WTC11 (cell line): ENCODE data around the gene GGA1. TPM values are rescaled to one million over a fixed set of nuclear protein-coding genes. Genes with fewer than 3 reads are reported as not detected.
A peak's percentile ranks its signal among the peaks of the same experiment; 100 is the strongest.
"Not testable (repeated sequence)": the region's sequence is repeated elsewhere in the genome, so short reads cannot be mapped to it uniquely, and the experiment has no call there.

Source experiments
- ATAC-seq: fragments of 200-7000 bp; cut with Tn5 transposase; 2 replicates; pipeline ENCODE4 v1.10.0; 2021; ENCODE audit warnings: mild to moderate bottlenecking, moderate library complexity
- CTCF ChIA-PET: fragments of 300-600 bp; sonication (Branson Sonifier 250); formaldehyde crosslinking; loops from one replicate; lab custom pipeline; 2021; ENCODE audit warnings: antibody characterized with exemption; lab: Charles Lee
- POLR2A ChIA-PET: fragments of 350-600 bp; sonication (Branson Sonifier 250); formaldehyde crosslinking; loops from one replicate; lab custom pipeline; 2021; ENCODE audit warnings: antibody characterized with exemption; lab: Charles Lee
- DNase-seq: peaks from one replicate; pipeline ENCODE4 v3.0.0; 2021; ENCODE audit warnings: low spot score
- H3K27ac Mint-ChIP-seq: 2 replicates; pipeline ENCODE4 v1.8.0; 2021; ENCODE audit warnings: mixed read lengths
- H3K27me3 Mint-ChIP-seq: 2 replicates; pipeline ENCODE4 v1.8.0; 2021; ENCODE audit warnings: low read depth, mild to moderate bottlenecking, moderate library complexity, mixed read lengths
- H3K36me3 Mint-ChIP-seq: 2 replicates; pipeline ENCODE4 v1.8.0; 2021; ENCODE audit warnings: mixed read lengths
- H3K4me1 Mint-ChIP-seq: 2 replicates; pipeline ENCODE4 v1.8.0; 2022; ENCODE audit warnings: mixed read lengths
- H3K4me3 Mint-ChIP-seq: 2 replicates; pipeline ENCODE4 v1.8.0; 2021; ENCODE audit warnings: mild to moderate bottlenecking, moderate library complexity, mixed read lengths
- H3K9me3 Mint-ChIP-seq: 2 replicates; pipeline ENCODE4 v1.8.0; 2021; ENCODE audit warnings: mixed read lengths
- CREB1 ChIP-seq: sonication (generic); formaldehyde crosslinking; IDR thresholded peaks from 2 replicates; pipeline ENCODE4 v1.8.0; 2023; ENCODE audit warnings: mild to moderate bottlenecking, missing genetic modification reagents
- ETV6 ChIP-seq: sonication (generic); formaldehyde crosslinking; IDR thresholded peaks from 2 replicates; pipeline ENCODE4 v1.8.1; 2022; ENCODE audit warnings: mild to moderate bottlenecking, missing genetic modification reagents
- FOXP4 ChIP-seq: sonication (generic); formaldehyde crosslinking; IDR thresholded peaks from 2 replicates; pipeline ENCODE4 v1.8.0; 2022; ENCODE audit warnings: mild to moderate bottlenecking, missing genetic modification reagents
- GABPB1 ChIP-seq: sonication (generic); formaldehyde crosslinking; IDR thresholded peaks from 2 replicates; pipeline ENCODE4 v1.8.1; 2023; ENCODE audit warnings: mild to moderate bottlenecking, missing genetic modification reagents
- IRF2 ChIP-seq: sonication (generic); formaldehyde crosslinking; IDR thresholded peaks from 2 replicates; pipeline ENCODE4 v1.8.0; 2022; ENCODE audit warnings: low read depth, missing genetic modification reagents, borderline replicate concordance
- KAT7 ChIP-seq: sonication (generic); formaldehyde crosslinking; IDR thresholded peaks from 2 replicates; pipeline ENCODE4 v1.8.1; 2023; ENCODE audit warnings: missing genetic modification reagents, mild to moderate bottlenecking, borderline replicate concordance
- NFYB ChIP-seq: sonication (generic); formaldehyde crosslinking; conservative IDR thresholded peaks from 2 replicates; pipeline ENCODE4 v1.8.0; 2022; ENCODE audit warnings: low read depth, missing genetic modification reagents
- RELA ChIP-seq: sonication (generic); formaldehyde crosslinking; IDR thresholded peaks from 2 replicates; pipeline ENCODE4 v1.8.1; 2022; ENCODE audit warnings: missing genetic modification reagents, mild to moderate bottlenecking, borderline replicate concordance
- SOX15 ChIP-seq: fragments of 250-450 bp; sonication (Bioruptor Pico); IDR thresholded peaks from 2 replicates; pipeline ENCODE4 v1.9.0; 2021; ENCODE audit warnings: mild to moderate bottlenecking
- SP1 ChIP-seq: sonication (generic); formaldehyde crosslinking; conservative IDR thresholded peaks from 2 replicates; pipeline ENCODE4 v1.8.1; 2022; ENCODE audit warnings: missing genetic modification reagents
- TEAD4 ChIP-seq: sonication (generic); formaldehyde crosslinking; IDR thresholded peaks from 2 replicates; pipeline ENCODE4 v1.8.0; 2022; ENCODE audit warnings: mild to moderate bottlenecking, missing genetic modification reagents
- USF1 ChIP-seq: sonication (generic); formaldehyde crosslinking; IDR thresholded peaks from 2 replicates; pipeline ENCODE4 v1.8.0; 2022; ENCODE audit warnings: mild to moderate bottlenecking, missing genetic modification reagents
- total RNA-seq: library from RNA; stranded (reverse); gene quantifications from 3 replicates; pipeline ENCODE4 v1.2.3, GENCODE V29; 2021
- TF ChIP-seq, protein P1 (sequence below): sonication (generic); formaldehyde crosslinking; IDR thresholded peaks from 2 replicates; pipeline ENCODE4 v1.8.1; 2023; ENCODE audit warnings: mild to moderate bottlenecking, missing genetic modification reagents
- TF ChIP-seq, protein P2 (sequence below): sonication (generic); formaldehyde crosslinking; IDR thresholded peaks from 2 replicates; pipeline ENCODE4 v1.8.1; 2022; ENCODE audit warnings: mild to moderate bottlenecking, moderate library complexity, missing genetic modification reagents

GGA1 gene
- total RNA-seq, 1 experiment from 2014 or later, result 66.3 TPM

- H3K36me3 Mint-ChIP-seq, result no peaks in the 10 kb centered on the region
- no peaks in the 10 kb centered on the region for H3K9me3 Mint-ChIP-seq
- peak; percentile 3; the same call in 1 of the 2 replicates for ATAC-seq
- H3K27ac Mint-ChIP-seq, result peak overlapping the region; percentile 88
- POLR2A ChIA-PET, result interaction anchor here (0.6 kb wide), 1 partner anchor 130 kb away, joined by 3 read pairs; no protein-coding TSS in a partner anchor
- peak overlapping the region; percentile 48 for H3K4me3 Mint-ChIP-seq
- H3K27me3 Mint-ChIP-seq, result no peaks in the 10 kb centered on the region; the same call in 1 of the 2 replicates
- TF ChIP-seq GABPB1 (CRISPR knock-in tag) (no peak), RELA (CRISPR knock-in tag) (no peak), IRF2 (CRISPR knock-in tag) (no peak), TEAD4 (no peak), SOX15 (no peak), FOXP4 (CRISPR knock-in tag) (no peak), USF1 (CRISPR knock-in tag) (no peak), KAT7 (no peak)
- TF ChIP-seq, protein P1, sequence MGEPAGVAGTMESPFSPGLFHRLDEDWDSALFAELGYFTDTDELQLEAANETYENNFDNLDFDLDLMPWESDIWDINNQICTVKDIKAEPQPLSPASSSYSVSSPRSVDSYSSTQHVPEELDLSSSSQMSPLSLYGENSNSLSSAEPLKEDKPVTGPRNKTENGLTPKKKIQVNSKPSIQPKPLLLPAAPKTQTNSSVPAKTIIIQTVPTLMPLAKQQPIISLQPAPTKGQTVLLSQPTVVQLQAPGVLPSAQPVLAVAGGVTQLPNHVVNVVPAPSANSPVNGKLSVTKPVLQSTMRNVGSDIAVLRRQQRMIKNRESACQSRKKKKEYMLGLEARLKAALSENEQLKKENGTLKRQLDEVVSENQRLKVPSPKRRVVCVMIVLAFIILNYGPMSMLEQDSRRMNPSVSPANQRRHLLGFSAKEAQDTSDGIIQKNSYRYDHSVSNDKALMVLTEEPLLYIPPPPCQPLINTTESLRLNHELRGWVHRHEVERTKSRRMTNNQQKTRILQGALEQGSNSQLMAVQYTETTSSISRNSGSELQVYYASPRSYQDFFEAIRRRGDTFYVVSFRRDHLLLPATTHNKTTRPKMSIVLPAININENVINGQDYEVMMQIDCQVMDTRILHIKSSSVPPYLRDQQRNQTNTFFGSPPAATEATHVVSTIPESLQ (CRISPR knock-in tag), result no peak
- TF ChIP-seq, all 79 proteins: peak for 0
- DNase-seq, result no peak
- CTCF ChIA-PET, result interaction anchor here (1.1 to 5.7 kb wide), 6 partner anchors 9 to 128 kb away, joined by 3 to 59 read pairs (median 8); no protein-coding TSS in a partner anchor
- H3K4me1 Mint-ChIP-seq, result peaks cover 23% of the 10 kb centered on the region
These were observed 7.5 kb upstream of the GGA1 start for GRCh38 chr22:37601203-37601539.

GRCh38 chr22:37601540-37602442 lies 6.8 kb upstream of the GGA1 start:
- POLR2A ChIA-PET, result interaction anchor here (0.6 kb wide), 2 partner anchors 130 to 342 kb away, joined by 3 read pairs; no protein-coding TSS in a partner anchor
- Mint-ChIP-seq H3K27me3 (no peaks in the 10 kb centered on the region; the same call in 1 of the 2 replicates), H3K27ac (peak overlapping the region; percentile 88), H3K4me3 (peak overlapping the region; percentile 48), H3K4me1 (peaks cover 23% of the 10 kb centered on the region), H3K36me3 (no peaks in the 10 kb centered on the region), H3K9me3 (no peaks in the 10 kb centered on the region)
- ATAC-seq, result peak; percentile 98
- CTCF ChIA-PET, result interaction anchor here (0.8 to 5.7 kb wide), 13 partner anchors 9 to 203 kb away, joined by 3 to 59 read pairs (median 5); partner anchors contain the start of gene PDXP
- DNase-seq, result peak; percentile 69
- TF ChIP-seq, protein P2, sequence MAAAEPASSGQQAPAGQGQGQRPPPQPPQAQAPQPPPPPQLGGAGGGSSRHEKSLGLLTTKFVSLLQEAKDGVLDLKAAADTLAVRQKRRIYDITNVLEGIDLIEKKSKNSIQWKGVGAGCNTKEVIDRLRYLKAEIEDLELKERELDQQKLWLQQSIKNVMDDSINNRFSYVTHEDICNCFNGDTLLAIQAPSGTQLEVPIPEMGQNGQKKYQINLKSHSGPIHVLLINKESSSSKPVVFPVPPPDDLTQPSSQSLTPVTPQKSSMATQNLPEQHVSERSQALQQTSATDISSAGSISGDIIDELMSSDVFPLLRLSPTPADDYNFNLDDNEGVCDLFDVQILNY, result no peak
- no peak for TF ChIP-seq CREB1 (CRISPR knock-in tag)
- no peak for TF ChIP-seq ETV6 (CRISPR knock-in tag)
- peak; percentile 31; the same call in 1 of the 2 replicates for TF ChIP-seq SP1 (CRISPR knock-in tag)
- peak; percentile 75 for TF ChIP-seq NFYB (CRISPR knock-in tag)

DNA sequence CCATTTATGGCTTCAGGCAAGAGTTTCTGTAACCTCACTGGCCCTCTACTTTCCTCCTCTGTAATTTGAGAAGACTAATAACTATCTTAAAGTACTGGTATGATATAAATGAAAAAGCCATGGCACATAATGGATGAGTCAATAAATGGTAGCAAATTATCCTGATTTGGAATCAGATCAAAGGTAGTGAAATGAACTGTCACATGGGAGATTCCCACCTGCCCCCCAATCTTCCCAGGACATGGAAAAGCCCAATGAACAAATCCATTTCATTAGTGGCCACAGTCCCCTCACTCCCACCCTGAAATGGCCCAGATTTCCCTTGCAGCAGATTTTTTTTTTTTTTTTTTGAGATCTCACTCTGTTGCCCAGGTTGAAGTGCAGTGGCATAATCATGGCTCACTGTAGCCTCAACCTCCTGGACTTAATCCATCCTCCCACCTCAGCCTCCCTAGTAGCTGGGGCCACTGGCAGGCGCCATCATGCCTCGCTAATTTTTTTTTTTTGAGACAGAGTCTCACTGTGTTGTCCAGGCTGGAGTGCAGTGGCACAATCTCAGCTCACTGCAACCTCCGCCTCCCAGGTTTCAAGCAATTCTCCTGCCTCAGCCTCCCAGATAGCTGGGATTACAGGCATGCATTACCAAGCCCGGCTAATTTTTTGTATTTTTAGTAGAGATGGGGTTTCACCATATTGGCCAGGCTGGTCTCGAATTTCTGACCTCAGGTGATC lies 5.9 kb upstream of the GGA1 start:
- POLR2A ChIA-PET, H3K36me3 Mint-ChIP-seq, H3K27me3 Mint-ChIP-seq, H3K9me3 Mint-ChIP-seq, DNase-seq, ATAC-seq, H3K4me3 Mint-ChIP-seq: not testable (repeated sequence)
- H3K4me1 Mint-ChIP-seq, result peaks cover 25% of the 10 kb centered on the region
- 0 out of 2 replicates have a peak overlapping the region, but pooled peaks have one; percentile 88 for H3K27ac Mint-ChIP-seq
- CTCF ChIA-PET, result interaction anchor here (0.8 to 5.7 kb wide), 12 partner anchors 10 to 202 kb away, joined by 3 to 59 read pairs (median 5); partner anchors contain the start of gene PDXP
